CD4-positive, alpha-beta memory T cell (primary cell): ENCODE data around the gene KHDC4. TPM values are rescaled to one million over a fixed set of nuclear protein-coding genes. Genes with fewer than 3 reads are reported as not detected.

ENCODE experiments used
- CTCF ChIA-PET: fragments of 350-600 bp; sonication (Branson Sonifier 250); formaldehyde crosslinking; loops from one replicate; lab custom pipeline; 2021; ENCODE audit warnings: inconsistent platforms; ENCODE audit not compliant: partially characterized antibody; lab: Charles Lee
- POLR2A ChIA-PET: fragments of 350-600 bp; sonication (Branson Sonifier 250); formaldehyde crosslinking; loops from one replicate; lab custom pipeline; 2021; ENCODE audit not compliant: partially characterized antibody; lab: Charles Lee
- DNase-seq, 5 donors: peaks; one replicate each; pipeline versions ENCODE4 v3.0.0 to v3.0.0-alpha.2; 2020 to 2022; ENCODE audit warnings: mixed read lengths in 1 of 5
- H3K27ac ChIP-seq: one replicate; pipeline ENCODE4 v1.7.0; 2013; ENCODE audit warnings: low read depth, low read length
- H3K27me3 ChIP-seq: 2 replicates; pipeline ENCODE4 v1.7.0; 2013; ENCODE audit warnings: mild to moderate bottlenecking, low read length, moderate library complexity; ENCODE audit not compliant: insufficient read depth
- H3K36me3 ChIP-seq: 2 replicates; pipeline ENCODE4 v1.7.0; 2013; ENCODE audit warnings: mild to moderate bottlenecking, low read length, moderate library complexity; ENCODE audit not compliant: insufficient read depth
- H3K4me1 ChIP-seq: 2 replicates; pipeline ENCODE4 v1.7.0; 2013; ENCODE audit warnings: mild to moderate bottlenecking, low read length, moderate library complexity; ENCODE audit not compliant: insufficient read depth
- H3K4me3 ChIP-seq, 2 donors: one replicate each; pipeline ENCODE4 v1.7.0; 2013; ENCODE audit warnings: low read length in 2 of 2, mild to moderate bottlenecking in 1 of 2
- H3K9me3 ChIP-seq, 2 donors: one replicate each; pipeline ENCODE4 v1.7.0; 2013; ENCODE audit warnings: low read length in 2 of 2, control low read depth in 1 of 2; ENCODE audit not compliant: control insufficient read depth in 1 of 2
- H3K27ac Mint-ChIP-seq, 7 donors: one replicate each; pipeline ENCODE4 v1.8.0; 2020 to 2021; ENCODE audit warnings: mixed read lengths in 7 of 7, mild to moderate bottlenecking in 6 of 7, inconsistent platforms in 3 of 7, moderate library complexity in 3 of 7
- H3K27me3 Mint-ChIP-seq, 2 donors: one replicate each; pipeline ENCODE4 v1.8.0; 2020 to 2021; ENCODE audit warnings: mixed read lengths in 2 of 2
- H3K36me3 Mint-ChIP-seq, 2 donors: one replicate each; pipeline ENCODE4 v1.8.0; 2020 to 2021; ENCODE audit warnings: mixed read lengths in 2 of 2, inconsistent platforms in 1 of 2, mild to moderate bottlenecking in 1 of 2
- H3K4me1 Mint-ChIP-seq, 4 donors: one replicate each; pipeline ENCODE4 v1.8.0; 2020 to 2021; ENCODE audit warnings: mixed read lengths in 4 of 4, mild to moderate bottlenecking in 1 of 4
- H3K4me3 Mint-ChIP-seq, 8 donors: one replicate each; pipeline ENCODE4 v1.8.0; 2020 to 2021; ENCODE audit warnings: mixed read lengths in 8 of 8, mild to moderate bottlenecking in 7 of 8, moderate library complexity in 6 of 8, inconsistent platforms in 3 of 8
- H3K9me3 Mint-ChIP-seq, 8 donors: one replicate each; pipeline ENCODE4 v1.8.0; 2020 to 2021; ENCODE audit warnings: mixed read lengths in 8 of 8, mild to moderate bottlenecking in 5 of 8, inconsistent platforms in 3 of 8, moderate library complexity in 1 of 8
- intact Hi-C: fragments of 100-400 bp; cut with micrococcal nuclease; formaldehyde crosslinking; loops from one replicate; pipeline ENCODE4 v1.15.1; 2023
- polyA plus RNA-seq, 2 donors: library from polyadenylated mRNA; unstranded; fragments of 300-500 nt; fragmentation: Illumina TruSeq; gene quantifications; one replicate each; pipeline ENCODE4 v1.2.3, GENCODE V29; 2021
- total RNA-seq, 2 experiments: library from RNA; stranded (reverse); gene quantifications; one replicate each; pipeline ENCODE4 v1.2.3, GENCODE V29; 2021

Gene KHDC4
- total and polyA plus RNA-seq, 4 experiments from 2014 or later: 5.5 to 134 (median 68.2) TPM

GRCh38 chr1:155952505-155952890 is 18.3 kb upstream of the KHDC4 start:
- CTCF ChIA-PET: no interaction called here
- H3K4me3 ChIP-seq: no peak overlapping the region
- POLR2A ChIA-PET: interaction anchor here (0.9 kb wide), 1 partner anchor 10 kb away, joined by 3 read pairs; no protein-coding TSS in a partner anchor
- H3K36me3 Mint-ChIP-seq: peaks cover 40 to 60% of the 10 kb centered on the region in 2 donors
- peaks cover 60% of the 10 kb centered on the region for H3K36me3 ChIP-seq
- H3K4me1 ChIP-seq: peaks cover 1% of the 10 kb centered on the region
- intact Hi-C loops: no loop called here
- H3K9me3 Mint-ChIP-seq: no peaks in the 10 kb centered on the region
- H3K27me3 Mint-ChIP-seq: no peaks in the 10 kb centered on the region
- no peaks in the 10 kb centered on the region for H3K27me3 ChIP-seq
- DNase-seq: no peak
- H3K27ac ChIP-seq: no peak overlapping the region
- no peaks in the 10 kb centered on the region for H3K9me3 ChIP-seq
- peaks cover 0 to 1% (median 0%) of the 10 kb centered on the region in 4 donors for H3K4me1 Mint-ChIP-seq
- H3K4me3 Mint-ChIP-seq: no peak overlapping the region
- peak overlapping the region in 1 of 7 donors; percentile 66 for H3K27ac Mint-ChIP-seq

DNA sequence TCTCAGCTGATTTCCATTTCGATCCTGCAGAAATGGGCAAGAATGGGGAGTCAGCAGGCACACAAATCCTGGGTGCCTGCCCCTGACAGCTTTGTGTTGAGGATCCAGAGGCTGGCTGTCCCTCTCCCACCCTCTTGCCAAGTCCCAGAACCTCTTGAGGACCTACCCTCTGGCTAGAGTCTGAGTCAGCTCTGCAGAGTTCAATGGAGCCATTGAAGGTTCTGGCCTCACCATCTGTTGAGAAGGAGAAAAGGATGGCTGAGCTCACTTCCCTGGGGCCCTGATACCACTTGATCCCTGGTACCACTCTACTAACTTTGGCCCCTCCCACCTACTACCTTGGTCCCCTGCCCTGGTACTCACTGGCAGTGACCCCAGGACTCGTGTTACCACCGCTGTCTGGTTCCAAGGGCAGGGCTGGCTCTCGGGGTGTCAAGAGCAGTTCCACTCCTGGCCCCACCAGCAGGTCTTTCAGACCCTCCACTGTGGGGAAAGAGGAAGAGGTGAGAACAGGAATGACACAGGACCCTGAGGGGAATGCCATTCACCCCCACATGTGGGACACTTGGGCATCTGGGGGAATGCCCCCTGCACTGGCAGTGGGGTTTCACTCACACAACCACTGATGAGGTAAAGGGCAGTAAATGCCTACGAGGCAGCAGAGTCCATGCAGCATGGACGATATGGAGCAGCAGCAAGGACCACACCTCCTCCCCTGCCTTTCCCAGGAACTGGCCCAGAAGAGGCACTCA is 17.7 kb upstream of the KHDC4 start:
- intact Hi-C loops: no loop called here
- H3K4me3 Mint-ChIP-seq: no peak overlapping the region
- DNase-seq: no peak
- no peaks in the 10 kb centered on the region for H3K27me3 ChIP-seq
- H3K27me3 Mint-ChIP-seq: no peaks in the 10 kb centered on the region
- ChIA-PET CTCF (interaction anchor here (0.9 to 1.4 kb wide), 2 partner anchors 16 to 38 kb away, joined by 3 to 4 read pairs; no protein-coding TSS in a partner anchor), POLR2A (interaction anchor here (0.6 to 2.2 kb wide), 3 partner anchors 16 to 386 kb away, joined by 3 to 8 read pairs (median 4); no protein-coding TSS in a partner anchor)
- H3K36me3 ChIP-seq: peaks cover 60% of the 10 kb centered on the region
- no peaks in the 10 kb centered on the region for H3K9me3 ChIP-seq
- H3K27ac Mint-ChIP-seq: peak overlapping the region in 5 of 7 donors; percentile 31 to 66 (median 35)
- H3K4me1 ChIP-seq: peaks cover 7% of the 10 kb centered on the region
- no peak overlapping the region for H3K4me3 ChIP-seq
- no peaks in the 10 kb centered on the region for H3K9me3 Mint-ChIP-seq
- peaks cover 2 to 5% (median 4%) of the 10 kb centered on the region in 4 donors for H3K4me1 Mint-ChIP-seq
- H3K36me3 Mint-ChIP-seq: peaks cover 39 to 57% of the 10 kb centered on the region in 2 donors
- no peak overlapping the region for H3K27ac ChIP-seq

- H3K9me3 ChIP-seq: no peaks in the 10 kb centered on the region
- no peak overlapping the region for H3K4me3 Mint-ChIP-seq
- peak overlapping the region in 1 of 7 donors; percentile 80 for H3K27ac Mint-ChIP-seq
- POLR2A ChIA-PET: interaction anchor here (0.6 to 2.2 kb wide), 2 partner anchors 26 to 385 kb away, joined by 3 to 8 read pairs; no protein-coding TSS in a partner anchor
- peaks cover 10 to 16% (median 14%) of the 10 kb centered on the region in 4 donors for H3K4me1 Mint-ChIP-seq
- H3K27me3 ChIP-seq: no peaks in the 10 kb centered on the region
- H3K36me3 ChIP-seq: peaks cover 67% of the 10 kb centered on the region
- peaks cover 18% of the 10 kb centered on the region for H3K4me1 ChIP-seq
- DNase-seq: no peak
- no peaks in the 10 kb centered on the region for H3K27me3 Mint-ChIP-seq
- CTCF ChIA-PET: interaction anchor here (0.9 to 1.4 kb wide), 2 partner anchors 17 to 39 kb away, joined by 3 to 4 read pairs; no protein-coding TSS in a partner anchor
- H3K36me3 Mint-ChIP-seq: peaks cover 39 to 66% of the 10 kb centered on the region in 2 donors
- no peak overlapping the region for H3K4me3 ChIP-seq
- no peak overlapping the region for H3K27ac ChIP-seq
- no peaks in the 10 kb centered on the region for H3K9me3 Mint-ChIP-seq
- intact Hi-C loops: no loop called here
These were observed 16.6 kb upstream of the KHDC4 start for GRCh38 chr1:155950829-155951228.

GRCh38 chr1:155947741-155948140 is 13.5 kb upstream of the KHDC4 start:
- peaks cover 23 to 48% of the 10 kb centered on the region in 2 donors for H3K36me3 Mint-ChIP-seq
- intact Hi-C loops: no loop called here
- peak overlapping the region in 3 of 7 donors; percentile 4 to 84 (median 50) for H3K27ac Mint-ChIP-seq
- CTCF ChIA-PET: interaction anchor here (1.0 to 1.3 kb wide), 3 partner anchors 9 to 35 kb away, joined by 3 to 4 read pairs (median 3); no protein-coding TSS in a partner anchor
- H3K4me1 Mint-ChIP-seq: peaks cover 15 to 38% (median 26%) of the 10 kb centered on the region in 4 donors
- no peak for DNase-seq
- H3K4me3 Mint-ChIP-seq: no peak overlapping the region
- no peak overlapping the region for H3K4me3 ChIP-seq
- no peaks in the 10 kb centered on the region for H3K9me3 Mint-ChIP-seq
- no peaks in the 10 kb centered on the region for H3K27me3 Mint-ChIP-seq
- H3K27me3 ChIP-seq: no peaks in the 10 kb centered on the region
- POLR2A ChIA-PET: interaction anchor here (1.2 to 2.6 kb wide), 3 partner anchors 14 to 36 kb away, joined by 3 to 14 read pairs (median 5); partner anchors contain the start of genes ARHGEF2 and KHDC4
- H3K9me3 ChIP-seq: no peaks in the 10 kb centered on the region
- no peak overlapping the region for H3K27ac ChIP-seq
- H3K36me3 ChIP-seq: peaks cover 43% of the 10 kb centered on the region
- H3K4me1 ChIP-seq: peaks cover 35% of the 10 kb centered on the region

- Mint-ChIP-seq H3K4me3 (peak overlapping the region in 2 of 8 donors; percentile 36 to 82), H3K9me3 (no peaks in the 10 kb centered on the region), H3K4me1 (peaks cover 15 to 41% (median 29%) of the 10 kb centered on the region in 4 donors), H3K27me3 (no peaks in the 10 kb centered on the region), H3K36me3 (peaks cover 23 to 44% of the 10 kb centered on the region in 2 donors), H3K27ac (peak overlapping the region; percentile 84 to 95 (median 91))
- Histone ChIP-seq H3K27me3 (no peaks in the 10 kb centered on the region), H3K4me3 (no peak overlapping the region), H3K9me3 (no peaks in the 10 kb centered on the region), H3K4me1 (peaks cover 35% of the 10 kb centered on the region), H3K27ac (peak overlapping the region; percentile 48), H3K36me3 (peaks cover 39% of the 10 kb centered on the region)
- ChIA-PET POLR2A (interaction anchor here (1.2 to 2.6 kb wide), 3 partner anchors 13 to 36 kb away, joined by 3 to 14 read pairs (median 5); partner anchors contain the start of genes ARHGEF2 and KHDC4), CTCF (interaction anchor here (1.0 to 1.3 kb wide), 2 partner anchors 9 to 35 kb away, joined by 3 read pairs; no protein-coding TSS in a partner anchor)
- intact Hi-C loops: no loop called here
- no peak for DNase-seq
These were observed 13.1 kb upstream of the KHDC4 start for GRCh38 chr1:155947292-155947691.

DNA sequence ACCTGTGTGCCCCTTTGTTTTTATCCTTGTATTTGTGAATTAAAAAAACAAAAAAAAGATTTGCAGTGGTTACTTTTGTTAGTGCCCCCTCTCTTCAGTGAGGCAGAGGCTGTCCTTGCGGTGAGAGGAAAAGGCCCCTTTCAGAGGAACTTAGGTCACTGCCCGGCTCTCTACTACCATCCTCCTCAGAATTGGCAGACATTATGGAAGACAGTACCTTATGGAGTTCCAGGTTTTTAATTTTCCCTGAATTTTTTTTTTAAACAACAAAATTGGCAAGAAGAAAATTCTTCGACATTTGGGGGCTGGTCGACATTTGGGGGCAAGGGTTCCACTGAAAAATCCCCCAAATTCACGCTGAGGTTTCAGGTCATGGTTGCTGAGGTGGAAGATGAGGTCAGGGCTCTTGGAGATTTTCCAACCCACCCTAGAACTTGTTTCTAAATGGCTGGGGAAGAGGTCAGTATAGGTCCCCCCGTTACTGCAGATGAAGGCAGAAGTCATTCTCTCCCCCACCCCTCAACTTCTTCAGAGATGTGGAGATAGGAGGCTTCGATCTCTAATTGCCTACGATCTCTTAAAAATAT is 12.5 kb upstream of the KHDC4 start:
- Histone ChIP-seq H3K36me3 (peaks cover 33% of the 10 kb centered on the region), H3K4me1 (peaks cover 36% of the 10 kb centered on the region), H3K27me3 (no peaks in the 10 kb centered on the region), H3K4me3 (no peak overlapping the region), H3K27ac (peak overlapping the region; percentile 48), H3K9me3 (no peaks in the 10 kb centered on the region)
- Mint-ChIP-seq H3K36me3 (peaks cover 18 to 38% of the 10 kb centered on the region in 2 donors), H3K9me3 (no peaks in the 10 kb centered on the region), H3K27me3 (no peaks in the 10 kb centered on the region), H3K27ac (peak overlapping the region; percentile 84 to 95 (median 91)), H3K4me3 (peak overlapping the region in 6 of 8 donors; percentile 36 to 82 (median 54)), H3K4me1 (peaks cover 15 to 45% (median 33%) of the 10 kb centered on the region in 4 donors)
- ChIA-PET POLR2A (interaction anchor here (0.6 to 10.8 kb wide), 10 partner anchors 10 to 57 kb away, joined by 3 to 179 read pairs (median 4); partner anchors contain the start of genes ARHGEF2 and KHDC4), CTCF (interaction anchor here (0.6 to 1.0 kb wide), 3 partner anchors 12 to 32 kb away, joined by 3 to 4 read pairs (median 4); partner anchors contain the start of genes ARHGEF2 and KHDC4)
- no peak for DNase-seq
- intact Hi-C loops: no loop called here
